ENCODE data around the gene NPC1L1. TPM values are rescaled to one million over a fixed set of nuclear protein-coding genes. Genes with fewer than 3 reads are reported as not detected.

NPC1L1 gene
- total RNA-seq, 1 experiment from 2014 or later: 0.04 TPM

DNA sequence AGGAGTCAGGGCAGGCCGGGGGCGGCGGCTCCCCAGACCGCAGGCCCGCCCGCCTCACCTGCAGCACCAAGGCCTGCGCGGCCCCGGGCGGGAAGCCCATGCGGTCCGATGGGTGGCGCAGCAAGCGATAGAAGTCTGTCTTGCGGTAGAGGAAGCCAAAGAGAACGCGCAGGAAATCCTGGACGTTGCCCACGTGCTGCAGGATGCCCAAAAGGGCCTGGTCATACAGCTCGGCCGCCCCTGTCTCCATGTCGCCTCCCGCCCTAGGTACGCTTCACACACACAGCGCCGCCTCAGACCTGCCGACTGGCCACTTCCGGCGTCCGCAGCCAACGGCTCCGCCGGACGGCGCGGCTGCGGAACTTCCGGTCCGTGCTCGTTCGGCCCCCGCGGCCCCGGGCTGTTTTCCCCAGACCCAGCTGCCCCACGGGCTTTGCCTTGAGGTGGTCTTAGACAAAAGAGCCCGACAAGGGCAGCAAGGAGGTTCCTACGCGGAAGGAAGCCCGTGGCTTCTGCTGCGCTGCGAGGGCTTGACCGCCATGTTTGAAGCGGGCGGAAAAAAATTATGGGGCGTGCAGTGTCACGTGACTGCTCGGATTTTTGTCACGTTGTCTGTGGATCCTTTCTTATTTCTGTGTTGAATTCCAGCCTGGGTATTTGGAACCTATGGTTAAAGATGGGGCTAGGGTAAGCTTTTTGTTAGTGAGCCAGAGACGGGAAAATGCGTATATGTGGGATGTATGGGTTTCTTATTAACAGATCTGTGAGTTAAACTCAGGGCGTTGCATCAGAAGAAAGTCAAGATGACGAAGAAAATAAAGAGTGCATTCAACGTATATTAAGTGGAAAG is 50.6 kb downstream of the NPC1L1 start, which contains the start of gene NUDCD3:
TSS of gene NUDCD3 (minus strand) at position 308 of the 850 bp plus-strand sequence. CDS start at position 250, 58 bp downstream.
- Histone ChIP-seq H3K79me2 (ENCODE audit: low read length) (peaks cover 47% of the 10 kb centered on the region), H3F3A (ENCODE audit: low read length, unreplicated experiment) (no peaks in the 10 kb centered on the region), H3K36me3 (ENCODE audit: low read depth, low read length) (no peaks in the 10 kb centered on the region), H2AFZ (ENCODE audit: low read length) (peak within 1 kb of the TSS; percentile 98), H3K9me2 (replicated peaks; ENCODE audit: low read length) (no peaks in the 10 kb centered on the region), H3K27me3 (ENCODE audit: low read length) (no peaks in the 10 kb centered on the region), H3K9me3 (ENCODE audit: low read length) (no peaks in the 10 kb centered on the region), H4K20me1 (ENCODE audit: low read length) (peaks cover 10% of the 10 kb centered on the region; the same call in 1 of the 2 replicates), H3K4me1 (ENCODE audit: insufficient read depth, low read length) (peaks cover 12% of the 10 kb centered on the region), H3K4me2 (ENCODE audit: low read length) (peak within 1 kb of the TSS; percentile 95), H3K27ac (ENCODE audit: low read length) (peak within 1 kb of the TSS; percentile 89), H3K4me3 (ENCODE audit: low read length) (peak within 1 kb of the TSS; percentile 89), H3K9ac (ENCODE audit: low read length) (peak within 1 kb of the TSS; percentile 96)
- intact Hi-C loops (cut with micrococcal nuclease): no loop called here
- TSS peak; percentile 86 for BruUV-seq (replicated peaks)
- ATAC-seq: peak; percentile 96
- DNase-seq: peak; percentile 75
- CTCF ChIA-PET: interaction anchor here (0.5 to 0.7 kb wide), 3 partner anchors 20 to 445 kb away, joined by 3 to 7 read pairs (median 3); no protein-coding TSS in a partner anchor
- POLR2A ChIA-PET (ENCODE audit: unreplicated experiment): interaction anchor here (0.5 to 0.7 kb wide), 3 partner anchors 93 to 308 kb away, joined by 3 to 6 read pairs (median 3); no protein-coding TSS in a partner anchor
- TF ChIP-seq, protein P1, sequence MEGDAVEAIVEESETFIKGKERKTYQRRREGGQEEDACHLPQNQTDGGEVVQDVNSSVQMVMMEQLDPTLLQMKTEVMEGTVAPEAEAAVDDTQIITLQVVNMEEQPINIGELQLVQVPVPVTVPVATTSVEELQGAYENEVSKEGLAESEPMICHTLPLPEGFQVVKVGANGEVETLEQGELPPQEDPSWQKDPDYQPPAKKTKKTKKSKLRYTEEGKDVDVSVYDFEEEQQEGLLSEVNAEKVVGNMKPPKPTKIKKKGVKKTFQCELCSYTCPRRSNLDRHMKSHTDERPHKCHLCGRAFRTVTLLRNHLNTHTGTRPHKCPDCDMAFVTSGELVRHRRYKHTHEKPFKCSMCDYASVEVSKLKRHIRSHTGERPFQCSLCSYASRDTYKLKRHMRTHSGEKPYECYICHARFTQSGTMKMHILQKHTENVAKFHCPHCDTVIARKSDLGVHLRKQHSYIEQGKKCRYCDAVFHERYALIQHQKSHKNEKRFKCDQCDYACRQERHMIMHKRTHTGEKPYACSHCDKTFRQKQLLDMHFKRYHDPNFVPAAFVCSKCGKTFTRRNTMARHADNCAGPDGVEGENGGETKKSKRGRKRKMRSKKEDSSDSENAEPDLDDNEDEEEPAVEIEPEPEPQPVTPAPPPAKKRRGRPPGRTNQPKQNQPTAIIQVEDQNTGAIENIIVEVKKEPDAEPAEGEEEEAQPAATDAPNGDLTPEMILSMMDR (conservative IDR thresholded peaks at IDR 0.05; ENCODE audit: low read depth, low read length): 0 out of 2 replicates have a peak, but pooled peaks have one; percentile 12
- no peak for TF ChIP-seq EZH2phosphoT487 (IDR thresholded peaks at IDR 0.05; ENCODE audit: borderline replicate concordance, low read length)

DNA sequence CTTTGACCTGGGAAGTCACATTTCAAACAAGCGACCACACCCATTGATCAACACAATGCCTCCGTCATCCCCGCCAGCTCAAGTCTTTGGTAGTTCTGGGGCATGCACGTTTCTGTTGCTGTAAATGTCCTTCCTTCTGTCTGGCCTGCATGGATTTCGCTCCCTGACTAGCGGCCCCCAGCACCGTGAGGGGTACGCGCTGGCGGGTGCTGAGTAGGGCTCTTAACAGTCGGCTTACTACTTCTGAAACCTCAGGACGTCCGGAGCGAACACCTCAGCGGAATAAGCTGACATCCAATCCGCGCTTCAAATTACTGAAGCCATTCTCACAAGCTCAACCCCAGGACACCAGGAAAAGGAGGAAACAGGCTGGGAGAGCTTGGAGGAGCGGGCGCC is 51.2 kb downstream of the NPC1L1 start:
- TF ChIP-seq EZH2 (IDR thresholded peaks at IDR 0.05; ENCODE audit: low read length, unreplicated experiment) (no peak), EZH2phosphoT487 (IDR thresholded peaks at IDR 0.05; ENCODE audit: borderline replicate concordance, low read length) (no peak)
- TF ChIP-seq, protein P1 (conservative IDR thresholded peaks at IDR 0.05; ENCODE audit: low read depth, low read length): no peak
- Histone ChIP-seq H3F3A (ENCODE audit: low read length, unreplicated experiment) (no peaks in the 10 kb centered on the region), H3K9ac (ENCODE audit: low read length) (peak overlapping the region; percentile 96), H3K4me2 (ENCODE audit: low read length) (peak overlapping the region; percentile 95), H4K20me1 (ENCODE audit: low read length) (peaks cover 10% of the 10 kb centered on the region; the same call in 1 of the 2 replicates), H3K9me2 (replicated peaks; ENCODE audit: low read length) (no peaks in the 10 kb centered on the region), H3K4me1 (ENCODE audit: insufficient read depth, low read length) (peaks cover 12% of the 10 kb centered on the region), H3K36me3 (ENCODE audit: low read depth, low read length) (peaks cover 6% of the 10 kb centered on the region), H3K4me3 (ENCODE audit: low read length) (peak overlapping the region; percentile 89), H2AFZ (ENCODE audit: low read length) (peak overlapping the region; percentile 98), H3K79me2 (ENCODE audit: low read length) (peaks cover 54% of the 10 kb centered on the region), H3K9me3 (ENCODE audit: low read length) (no peaks in the 10 kb centered on the region), H3K27ac (ENCODE audit: low read length) (peak overlapping the region; percentile 89), H3K27me3 (ENCODE audit: low read length) (no peaks in the 10 kb centered on the region)
- ChIA-PET POLR2A (ENCODE audit: unreplicated experiment) (interaction anchor here (0.6 to 0.8 kb wide), 3 partner anchors 92 to 256 kb away, joined by 3 to 13 read pairs (median 5); no protein-coding TSS in a partner anchor), CTCF (interaction anchor here (0.5 to 1.1 kb wide), 2 partner anchors 21 to 75 kb away, joined by 5 to 7 read pairs; no protein-coding TSS in a partner anchor)
- intact Hi-C loops (cut with micrococcal nuclease): loop anchor here (5.0 kb wide), 1 partner anchor 77 kb away; no protein-coding TSS in a partner anchor
- peak; percentile 46 for DNase-seq
- ATAC-seq: peak; percentile 59
- BruUV-seq (replicated peaks): no TSS peak
